ACC112 (cell line): ENCODE results near the gene SOX3.

Experiments used
- H2AFZ ChIP-seq: fragments of 200-600 bp; sonication (generic); one replicate; pipeline ENCODE4 v1.6.0; 2017; ENCODE audit warnings: antibody characterized with exemption, low read length; ENCODE audit not compliant: unreplicated experiment
- H3K27ac ChIP-seq: fragments of 200-600 bp; sonication (generic); 2 replicates; pipeline ENCODE4 v1.5.1; 2014; ENCODE audit warnings: low read depth, mild to moderate bottlenecking, antibody characterized with exemption, low read length, moderate library complexity
- H3K27me3 ChIP-seq: fragments of 200-600 bp; sonication (generic); 2 replicates; pipeline ENCODE4 v1.6.1; 2014; ENCODE audit warnings: mild to moderate bottlenecking, antibody characterized with exemption, low read length, moderate library complexity, mixed read lengths; ENCODE audit not compliant: insufficient read depth
- H3K36me3 ChIP-seq: fragments of 200-600 bp; sonication (generic); 2 replicates; pipeline ENCODE4 v1.6.1; 2016; ENCODE audit warnings: mild to moderate bottlenecking, antibody characterized with exemption, low read length, moderate library complexity, mixed read lengths; ENCODE audit not compliant: insufficient read depth
- H3K4me1 ChIP-seq: fragments of 200-600 bp; sonication (generic); one replicate; pipeline ENCODE4 v1.6.1; 2016; ENCODE audit warnings: low read length, mixed read lengths; ENCODE audit not compliant: insufficient read depth, unreplicated experiment, control insufficient read depth
- H3K4me3 ChIP-seq: fragments of 200-600 bp; sonication (generic); 2 replicates; pipeline ENCODE4 v1.5.1; 2014; ENCODE audit warnings: mild to moderate bottlenecking, low read depth, low read length
- H3K79me2 ChIP-seq: fragments of 200-600 bp; sonication (generic); one replicate; pipeline ENCODE4 v1.6.0; 2016; ENCODE audit warnings: low read length; ENCODE audit not compliant: control insufficient read depth, unreplicated experiment, insufficient read depth

The SOX3 gene

GRCh38 chrX:140504371-140505324, at the start of gene SOX3:
TSS of gene SOX3 (minus strand) at chrX:140505069. CDS start at chrX:140505060, 9 bp downstream.
- Histone ChIP-seq H2AFZ (no peak within 1 kb of the TSS), H3K27me3 (peaks cover 50% of the 10 kb centered on the region), H3K4me3 (no peak within 1 kb of the TSS), H3K79me2 (no peaks in the 10 kb centered on the region), H3K4me1 (no peaks in the 10 kb centered on the region), H3K27ac (no peak within 1 kb of the TSS), H3K36me3 (no peaks in the 10 kb centered on the region)

DNA sequence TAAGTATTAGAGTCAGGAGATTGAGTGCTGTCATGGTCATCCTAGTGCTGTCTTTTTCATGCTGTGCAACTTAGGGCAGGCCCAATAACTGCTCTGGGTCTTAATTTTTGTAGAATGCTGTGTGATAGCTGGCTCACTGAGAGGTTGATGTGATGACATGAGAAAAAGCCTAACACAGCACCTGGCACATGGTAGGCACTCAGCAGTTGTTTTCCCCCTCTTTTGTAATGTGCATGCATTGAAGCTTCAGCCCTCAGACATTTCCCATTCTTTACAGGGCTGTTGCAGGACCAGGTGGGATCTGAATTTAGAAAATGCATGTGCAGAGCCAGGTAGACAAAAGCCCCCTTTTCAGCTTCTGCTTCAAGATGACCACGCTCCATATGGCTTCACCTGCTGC, 44.1 kb upstream of the SOX3 start:
- no peaks in the 10 kb centered on the region for H3K36me3 ChIP-seq
- no peak overlapping the region for H3K4me3 ChIP-seq
- H2AFZ ChIP-seq = no peak overlapping the region
- H3K27me3 ChIP-seq = no peaks in the 10 kb centered on the region
- no peaks in the 10 kb centered on the region for H3K4me1 ChIP-seq
- H3K79me2 ChIP-seq = no peaks in the 10 kb centered on the region
- no peak overlapping the region for H3K27ac ChIP-seq

- Histone ChIP-seq H3K79me2 (no peaks in the 10 kb centered on the region), H3K36me3 (no peaks in the 10 kb centered on the region), H3K27ac (no peak overlapping the region), H3K27me3 (no peaks in the 10 kb centered on the region), H3K4me3 (no peak overlapping the region), H2AFZ (no peak overlapping the region), H3K4me1 (no peaks in the 10 kb centered on the region)
Measured at GRCh38 chrX:140526171-140526570, 21.3 kb upstream of the SOX3 start.

DNA sequence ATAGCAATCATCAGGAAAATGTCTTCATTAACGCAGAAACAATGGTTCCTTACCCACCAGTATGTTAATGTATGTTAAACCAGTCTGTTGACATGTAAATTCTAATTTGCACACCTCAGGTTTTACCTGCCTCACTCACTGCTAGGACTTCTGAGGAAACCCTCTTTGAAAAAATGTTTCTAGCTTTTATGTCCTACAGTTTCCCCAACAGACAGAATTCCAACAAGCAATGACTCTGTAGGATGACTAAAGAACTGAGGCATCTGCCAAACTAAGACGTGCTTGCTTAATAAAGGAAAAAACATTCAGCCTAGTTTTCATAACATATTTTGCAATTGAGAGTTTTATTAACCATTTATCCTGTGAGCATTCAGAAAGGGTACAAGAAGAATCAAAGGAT, 20.6 kb upstream of the SOX3 start:
- H3K4me3 ChIP-seq = no peak overlapping the region
- no peaks in the 10 kb centered on the region for H3K4me1 ChIP-seq
- no peak overlapping the region for H3K27ac ChIP-seq
- no peaks in the 10 kb centered on the region for H3K79me2 ChIP-seq
- no peaks in the 10 kb centered on the region for H3K36me3 ChIP-seq
- no peak overlapping the region for H2AFZ ChIP-seq
- H3K27me3 ChIP-seq = no peaks in the 10 kb centered on the region

DNA sequence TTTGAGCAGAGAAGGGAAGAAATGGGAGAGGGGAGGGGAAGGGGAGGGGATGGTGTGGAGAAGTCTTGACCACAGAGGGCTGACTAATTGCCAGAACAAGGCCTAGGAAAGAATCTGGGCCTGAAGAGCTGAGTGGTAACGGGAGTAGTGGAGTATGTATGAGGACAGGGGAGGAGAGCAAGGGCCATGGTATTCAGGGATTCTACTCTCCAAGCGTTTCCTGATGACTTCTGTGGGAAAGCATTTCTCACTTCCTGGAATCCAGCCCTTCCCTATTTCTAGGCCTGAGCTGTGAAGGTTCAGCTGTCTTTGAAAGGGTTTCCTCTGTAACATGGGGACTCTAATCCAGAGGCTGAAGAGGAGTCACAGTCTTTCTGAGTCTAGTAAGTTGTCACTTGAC, 19.7 kb upstream of the SOX3 start:
- no peak overlapping the region for H3K27ac ChIP-seq
- H3K4me1 ChIP-seq = no peaks in the 10 kb centered on the region
- H3K4me3 ChIP-seq = no peak overlapping the region
- H3K79me2 ChIP-seq = no peaks in the 10 kb centered on the region
- no peaks in the 10 kb centered on the region for H3K36me3 ChIP-seq
- H3K27me3 ChIP-seq = no peaks in the 10 kb centered on the region
- H2AFZ ChIP-seq = no peak overlapping the region

GRCh38 chrX:140521393-140521792, 16.5 kb upstream of the SOX3 start:
- Histone ChIP-seq H3K4me3 (no peak overlapping the region), H3K27ac (no peak overlapping the region), H3K27me3 (no peaks in the 10 kb centered on the region), H3K36me3 (no peaks in the 10 kb centered on the region), H3K4me1 (no peaks in the 10 kb centered on the region), H3K79me2 (no peaks in the 10 kb centered on the region), H2AFZ (no peak overlapping the region)

- H3K4me1 ChIP-seq = no peaks in the 10 kb centered on the region
- no peak overlapping the region for H3K4me3 ChIP-seq
- no peak overlapping the region for H2AFZ ChIP-seq
- H3K27me3 ChIP-seq = no peaks in the 10 kb centered on the region
- H3K79me2 ChIP-seq = no peaks in the 10 kb centered on the region
- H3K36me3 ChIP-seq = no peaks in the 10 kb centered on the region
- H3K27ac ChIP-seq = no peak overlapping the region
Measured at GRCh38 chrX:140514554-140514953, 9.7 kb upstream of the SOX3 start.

DNA sequence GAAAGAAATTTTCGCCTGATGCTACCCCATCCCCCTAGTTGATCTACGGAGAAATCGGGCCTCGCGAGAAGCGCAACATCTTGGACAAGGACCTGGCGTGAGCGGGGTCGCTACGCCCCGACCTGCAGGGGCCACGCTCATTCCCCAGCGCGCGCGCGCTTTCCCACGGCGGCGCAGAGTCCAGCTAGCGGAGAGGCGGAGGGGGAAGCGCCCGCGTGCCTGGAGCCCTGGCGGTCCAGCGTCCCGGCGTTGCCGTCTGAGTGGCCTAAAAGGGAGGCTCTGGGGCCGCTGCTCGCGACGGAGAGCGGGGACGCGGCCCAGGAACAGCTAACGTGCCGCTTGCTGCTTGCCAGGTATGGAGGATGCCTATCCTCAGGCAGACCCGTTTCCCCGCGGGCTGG, 6.0 kb upstream of the SOX3 start:
- H3K4me3 ChIP-seq = no peak overlapping the region

GRCh38 chrX:140510306-140510676, 5.4 kb upstream of the SOX3 start:
- Histone ChIP-seq H3K36me3 (no peaks in the 10 kb centered on the region), H2AFZ (no peak overlapping the region), H3K4me1 (no peaks in the 10 kb centered on the region), H3K79me2 (no peaks in the 10 kb centered on the region), H3K27me3 (peaks cover 28% of the 10 kb centered on the region; the same call in 1 of the 2 replicates), H3K27ac (no peak overlapping the region), H3K4me3 (no peak overlapping the region)

More for the DNA sequence above, 6.0 kb upstream of the SOX3 start:
- H3K27ac ChIP-seq = no peak overlapping the region
- H3K36me3 ChIP-seq = no peaks in the 10 kb centered on the region
- H3K27me3 ChIP-seq = peaks cover 23% of the 10 kb centered on the region; the same call in 1 of the 2 replicates
- no peaks in the 10 kb centered on the region for H3K4me1 ChIP-seq
- no peaks in the 10 kb centered on the region for H3K79me2 ChIP-seq
- H2AFZ ChIP-seq = no peak overlapping the region

GRCh38 chrX:140509468-140510305, 4.8 kb upstream of the SOX3 start:
- H3K4me3 ChIP-seq = no peak overlapping the region
- H3K36me3 ChIP-seq = no peaks in the 10 kb centered on the region
- H3K79me2 ChIP-seq = no peaks in the 10 kb centered on the region
- H3K27me3 ChIP-seq = peaks cover 33% of the 10 kb centered on the region; the same call in 1 of the 2 replicates
- no peak overlapping the region for H3K27ac ChIP-seq
- H2AFZ ChIP-seq = no peak overlapping the region
- no peaks in the 10 kb centered on the region for H3K4me1 ChIP-seq
